Measurements from ENCODE around the gene MLST8.

MLST8 gene

DNA sequence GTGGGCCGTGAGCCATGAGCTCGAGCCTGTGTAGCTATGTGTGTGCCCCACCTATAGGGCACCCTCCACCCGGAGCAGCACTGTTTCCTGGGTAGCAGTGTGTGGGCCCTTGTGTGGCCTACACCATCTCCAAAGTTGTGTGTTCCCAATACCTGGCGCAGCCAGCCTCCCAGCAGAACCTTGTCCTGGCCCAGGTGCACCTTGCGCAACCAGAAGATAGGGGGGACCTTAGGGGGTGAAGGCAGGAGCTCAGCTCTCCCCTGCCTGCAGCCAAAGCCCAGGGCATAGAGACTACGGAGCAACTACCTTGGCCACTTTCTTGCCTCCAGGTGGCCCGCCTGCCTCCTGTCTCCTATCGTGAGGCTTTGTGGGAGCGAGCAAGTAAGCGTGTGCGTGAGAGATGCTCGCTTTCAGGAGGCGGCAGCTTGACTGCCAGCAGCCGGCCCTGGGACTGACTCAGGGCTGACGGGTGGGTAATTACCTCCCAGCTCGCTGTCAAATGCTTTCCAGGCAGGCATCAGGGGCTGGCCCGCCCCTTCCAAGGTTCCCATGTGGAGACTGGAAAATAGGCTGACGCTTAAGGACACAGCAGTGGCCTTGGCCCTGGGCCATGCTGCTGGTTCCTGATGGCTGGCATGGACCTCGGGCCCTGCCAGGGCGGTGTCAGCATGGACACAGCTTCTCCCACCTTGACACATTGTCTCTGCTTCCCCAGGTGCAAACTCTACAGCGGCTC is 30.7 kb upstream of the MLST8 start:
- no peaks in the 10 kb centered on the region for H3K4me1 ChIP-seq (ENCODE audit: insufficient read depth, low read length)
- H3K4me3 ChIP-seq (ENCODE audit: low read length), result no peak overlapping the region
- H3K9ac ChIP-seq (ENCODE audit: low read depth, low read length), result no peak overlapping the region
- no peaks in the 10 kb centered on the region for H3K9me3 ChIP-seq (ENCODE audit: insufficient read depth, low read depth, low read length)
- peaks cover 43% of the 10 kb centered on the region for H3K36me3 ChIP-seq (ENCODE audit: insufficient read depth, low read depth, low read length)
- H3K27ac ChIP-seq (ENCODE audit: low read length), result no peak overlapping the region
- H3K27me3 ChIP-seq (ENCODE audit: insufficient read depth, low read length), result no peaks in the 10 kb centered on the region

DNA sequence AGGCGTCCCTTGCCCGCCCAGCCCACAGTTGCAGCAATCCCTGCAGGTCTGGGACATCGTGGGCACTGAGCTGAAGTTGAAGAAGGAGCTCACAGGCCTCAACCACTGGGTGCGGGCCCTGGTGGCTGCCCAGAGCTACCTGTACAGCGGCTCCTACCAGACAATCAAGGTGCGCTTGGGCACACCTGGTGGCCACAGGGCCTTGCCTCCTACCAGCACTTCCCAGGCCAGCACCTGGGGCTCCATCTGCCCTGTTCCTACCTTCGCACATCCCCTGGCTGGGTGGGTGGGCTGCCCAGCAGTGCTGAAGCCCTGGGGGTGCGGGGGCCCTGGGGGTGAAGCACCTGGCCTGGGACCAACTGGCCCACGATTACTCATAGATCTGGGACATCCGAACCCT is 29.8 kb upstream of the MLST8 start:
- Histone ChIP-seq H3K9me3 (ENCODE audit: insufficient read depth, low read depth, low read length) (no peaks in the 10 kb centered on the region), H3K4me1 (ENCODE audit: insufficient read depth, low read length) (no peaks in the 10 kb centered on the region), H3K9ac (ENCODE audit: low read depth, low read length) (no peak overlapping the region), H3K4me3 (ENCODE audit: low read length) (no peak overlapping the region), H3K27me3 (ENCODE audit: insufficient read depth, low read length) (no peaks in the 10 kb centered on the region), H3K27ac (ENCODE audit: low read length) (no peak overlapping the region), H3K36me3 (ENCODE audit: insufficient read depth, low read depth, low read length) (peaks cover 43% of the 10 kb centered on the region)

DNA sequence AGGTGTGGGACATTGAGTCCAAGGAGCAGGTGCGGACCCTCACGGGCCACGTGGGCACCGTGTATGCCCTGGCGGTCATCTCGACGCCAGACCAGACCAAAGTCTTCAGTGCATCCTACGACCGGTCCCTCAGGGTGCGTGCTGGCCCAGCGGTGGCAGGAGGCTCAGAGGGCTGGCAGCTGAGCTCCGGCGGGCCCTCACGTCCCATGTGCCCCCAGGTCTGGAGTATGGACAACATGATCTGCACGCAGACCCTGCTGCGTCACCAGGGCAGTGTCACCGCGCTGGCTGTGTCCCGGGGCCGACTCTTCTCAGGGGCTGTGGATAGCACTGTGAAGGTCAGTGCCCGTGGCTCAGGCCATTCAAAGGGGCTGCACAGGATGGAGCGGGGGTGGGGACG is 29.2 kb upstream of the MLST8 start:
- Histone ChIP-seq H3K27me3 (ENCODE audit: insufficient read depth, low read length) (no peaks in the 10 kb centered on the region), H3K36me3 (ENCODE audit: insufficient read depth, low read depth, low read length) (peaks cover 43% of the 10 kb centered on the region)

DNA sequence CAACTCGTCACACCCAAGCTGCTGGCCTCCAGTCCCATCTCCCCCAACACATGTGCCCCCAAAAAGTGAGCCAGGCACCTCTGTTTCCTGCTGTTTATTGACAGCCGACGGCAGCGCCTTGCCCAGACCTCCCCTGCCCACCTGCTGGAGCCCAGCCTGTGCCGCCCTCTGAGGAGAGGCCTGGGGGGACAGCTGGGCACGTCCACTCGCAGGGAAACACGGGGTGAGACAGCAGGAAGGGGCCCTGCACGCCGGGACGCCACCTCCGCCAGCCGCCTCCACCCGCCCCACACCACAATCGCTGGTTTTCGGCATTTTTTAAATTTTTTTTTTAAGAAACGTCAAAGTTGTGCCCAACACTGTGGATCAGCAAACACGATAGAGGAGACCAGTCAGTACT is 28.2 kb upstream of the MLST8 start:
- Histone ChIP-seq H3K9me3 (ENCODE audit: insufficient read depth, low read depth, low read length) (no peaks in the 10 kb centered on the region), H3K4me1 (ENCODE audit: insufficient read depth, low read length) (no peaks in the 10 kb centered on the region), H3K27ac (ENCODE audit: low read length) (no peak overlapping the region), H3K27me3 (ENCODE audit: insufficient read depth, low read length) (no peaks in the 10 kb centered on the region), H3K4me3 (ENCODE audit: low read length) (no peak overlapping the region), H3K36me3 (ENCODE audit: insufficient read depth, low read depth, low read length) (peaks cover 36% of the 10 kb centered on the region), H3K9ac (ENCODE audit: low read depth, low read length) (no peak overlapping the region)

More for the DNA sequence above, 29.2 kb upstream of the MLST8 start:
- H3K9me3 ChIP-seq (ENCODE audit: insufficient read depth, low read depth, low read length), result no peaks in the 10 kb centered on the region
- no peak overlapping the region for H3K27ac ChIP-seq (ENCODE audit: low read length)
- H3K4me1 ChIP-seq (ENCODE audit: insufficient read depth, low read length), result no peaks in the 10 kb centered on the region
- H3K9ac ChIP-seq (ENCODE audit: low read depth, low read length), result no peak overlapping the region
- no peak overlapping the region for H3K4me3 ChIP-seq (ENCODE audit: low read length)

DNA sequence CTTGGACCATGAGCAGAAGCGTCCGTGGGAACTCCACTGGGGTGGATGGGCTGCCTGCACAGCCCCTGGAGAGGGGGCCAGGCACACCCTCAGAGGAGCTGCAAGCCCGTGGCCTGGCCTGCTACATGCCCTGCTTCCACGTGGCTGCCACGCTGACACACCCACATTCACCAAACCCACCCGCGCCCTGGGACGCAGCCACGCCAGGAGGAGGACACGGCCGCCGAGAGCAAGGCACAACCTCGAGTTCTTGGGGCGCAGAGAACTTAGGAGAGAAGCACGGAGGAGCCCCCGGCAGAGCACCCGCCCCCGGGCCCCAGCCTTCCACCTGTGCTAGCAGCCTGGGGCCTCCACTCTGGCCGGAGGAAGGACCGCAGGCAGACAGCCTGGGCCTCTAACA is 27.7 kb upstream of the MLST8 start:
- Histone ChIP-seq H3K4me3 (ENCODE audit: low read length) (no peak overlapping the region), H3K4me1 (ENCODE audit: insufficient read depth, low read length) (no peaks in the 10 kb centered on the region), H3K36me3 (ENCODE audit: insufficient read depth, low read depth, low read length) (peaks cover 34% of the 10 kb centered on the region), H3K27ac (ENCODE audit: low read length) (no peak overlapping the region), H3K9me3 (ENCODE audit: insufficient read depth, low read depth, low read length) (no peaks in the 10 kb centered on the region), H3K9ac (ENCODE audit: low read depth, low read length) (no peak overlapping the region), H3K27me3 (ENCODE audit: insufficient read depth, low read length) (no peaks in the 10 kb centered on the region)

DNA sequence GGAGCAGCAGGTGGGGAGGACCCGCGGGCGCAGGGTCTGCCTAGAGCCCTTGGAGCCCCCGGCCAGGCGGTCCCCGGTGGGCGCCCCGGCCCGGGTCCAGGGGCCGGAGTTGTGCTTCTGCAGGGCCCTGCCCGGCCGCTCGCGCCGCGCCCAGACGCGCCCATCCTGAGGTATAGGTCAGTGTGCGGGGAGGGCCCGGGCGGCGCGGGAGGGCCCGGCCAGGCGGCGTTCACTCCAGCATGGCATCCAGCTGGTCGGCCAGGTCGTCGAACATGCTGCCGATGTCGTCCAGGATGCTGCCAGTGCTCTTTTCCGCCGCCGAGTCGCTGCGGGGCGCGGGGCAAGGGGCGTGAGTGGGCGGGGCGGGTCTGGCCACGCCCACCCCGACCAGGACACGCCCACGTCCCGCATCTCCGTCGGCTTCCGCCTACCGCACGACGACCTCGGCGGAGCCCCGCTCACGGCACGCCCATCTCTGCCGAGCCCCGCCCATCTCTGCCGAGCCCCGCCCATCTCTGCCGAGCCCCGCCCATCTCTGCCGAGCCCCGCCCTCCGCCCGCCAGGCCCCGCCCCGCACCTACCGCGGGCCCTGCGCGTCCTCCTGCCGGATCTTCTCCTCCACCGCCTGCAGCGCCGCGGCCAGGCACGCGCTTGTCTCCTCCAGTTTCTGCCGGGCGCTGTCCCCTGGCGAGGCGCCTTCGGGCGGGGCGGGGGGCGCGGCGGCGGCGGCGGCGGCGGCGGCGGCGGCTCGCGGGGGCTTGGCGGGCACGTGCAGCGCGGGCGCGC is 26.7 kb upstream of the MLST8 start:
- H3K9ac ChIP-seq (ENCODE audit: low read depth, low read length), result no peak overlapping the region
- H3K4me1 ChIP-seq (ENCODE audit: insufficient read depth, low read length), result no peaks in the 10 kb centered on the region
- H3K4me3 ChIP-seq (ENCODE audit: low read length), result no peak overlapping the region
- peaks cover 27% of the 10 kb centered on the region for H3K36me3 ChIP-seq (ENCODE audit: insufficient read depth, low read depth, low read length)
- no peaks in the 10 kb centered on the region for H3K9me3 ChIP-seq (ENCODE audit: insufficient read depth, low read depth, low read length)
- no peak overlapping the region for H3K27ac ChIP-seq (ENCODE audit: low read length)
- no peaks in the 10 kb centered on the region for H3K27me3 ChIP-seq (ENCODE audit: insufficient read depth, low read length)

DNA sequence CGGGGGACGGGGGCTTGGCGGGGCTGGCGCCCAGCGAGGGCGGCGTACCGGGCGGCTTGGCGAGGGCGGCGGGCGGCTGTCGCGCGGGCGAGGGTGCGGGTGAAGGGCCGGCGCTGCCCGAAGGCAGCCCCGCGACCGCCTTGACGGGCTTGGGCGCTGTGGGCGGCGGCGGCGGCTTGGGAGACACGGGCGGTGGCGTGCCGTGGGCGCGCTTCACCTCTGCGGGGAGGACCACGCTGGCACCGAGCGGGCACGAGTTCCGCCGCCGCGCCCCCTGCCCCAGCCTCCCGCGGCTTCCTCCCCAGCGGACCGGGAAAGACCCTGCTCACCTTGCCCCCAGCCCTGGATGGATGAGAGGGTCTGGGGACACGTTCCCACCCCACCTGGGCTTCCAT is 26.1 kb upstream of the MLST8 start:
- Histone ChIP-seq H3K4me1 (ENCODE audit: insufficient read depth, low read length) (no peaks in the 10 kb centered on the region), H3K9ac (ENCODE audit: low read depth, low read length) (no peak overlapping the region), H3K9me3 (ENCODE audit: insufficient read depth, low read depth, low read length) (no peaks in the 10 kb centered on the region), H3K4me3 (ENCODE audit: low read length) (no peak overlapping the region), H3K36me3 (ENCODE audit: insufficient read depth, low read depth, low read length) (peaks cover 23% of the 10 kb centered on the region), H3K27ac (ENCODE audit: low read length) (no peak overlapping the region), H3K27me3 (ENCODE audit: insufficient read depth, low read length) (no peaks in the 10 kb centered on the region)

DNA sequence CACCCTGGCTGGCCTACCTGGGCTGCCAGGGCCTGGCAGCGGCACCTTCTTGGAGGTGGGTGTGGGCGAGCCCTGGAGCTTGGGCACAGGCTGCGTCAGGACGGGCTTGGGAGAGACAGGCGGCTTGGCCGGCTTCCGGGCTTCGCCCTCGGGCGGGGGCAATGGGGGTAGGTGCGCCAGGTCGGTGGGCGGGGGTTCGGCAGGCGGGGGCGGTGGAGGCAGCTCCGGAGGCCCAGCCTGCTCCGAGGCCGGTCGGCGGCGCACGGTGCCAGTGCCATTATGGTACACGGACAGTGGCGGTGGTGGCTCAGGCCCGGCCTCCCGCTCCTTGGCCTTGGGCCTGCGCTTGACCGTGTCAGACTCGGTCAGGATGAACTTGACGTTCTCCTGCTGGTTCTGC is 25.7 kb upstream of the MLST8 start:
- Histone ChIP-seq H3K9ac (ENCODE audit: low read depth, low read length) (no peak overlapping the region), H3K4me1 (ENCODE audit: insufficient read depth, low read length) (no peaks in the 10 kb centered on the region), H3K36me3 (ENCODE audit: insufficient read depth, low read depth, low read length) (peaks cover 18% of the 10 kb centered on the region), H3K27me3 (ENCODE audit: insufficient read depth, low read length) (no peaks in the 10 kb centered on the region), H3K27ac (ENCODE audit: low read length) (no peak overlapping the region), H3K9me3 (ENCODE audit: insufficient read depth, low read depth, low read length) (no peaks in the 10 kb centered on the region), H3K4me3 (ENCODE audit: low read length) (no peak overlapping the region)

DNA sequence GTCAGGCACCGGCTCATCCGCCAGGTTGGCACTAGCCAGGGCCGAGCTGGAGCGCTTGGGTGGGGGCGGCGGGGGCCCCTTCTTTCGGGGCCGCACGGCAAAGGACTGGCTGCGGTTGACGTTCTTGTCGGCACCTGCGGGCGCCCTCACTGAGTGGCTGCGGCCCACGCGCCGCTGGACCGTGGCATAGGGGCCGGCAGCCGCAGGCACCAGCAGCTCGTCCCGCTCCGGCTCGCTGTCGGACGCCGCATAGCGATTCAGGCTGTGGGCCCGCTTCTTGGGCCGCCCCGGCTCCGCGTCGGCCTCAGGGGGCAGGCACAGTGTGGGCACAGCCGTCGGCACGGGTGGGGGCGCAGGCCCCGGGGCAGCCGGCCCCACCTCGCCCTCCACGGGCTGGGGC is 24.8 kb upstream of the MLST8 start:
- no peaks in the 10 kb centered on the region for H3K27me3 ChIP-seq (ENCODE audit: insufficient read depth, low read length)
- H3K27ac ChIP-seq (ENCODE audit: low read length), result no peak overlapping the region
- no peak overlapping the region for H3K4me3 ChIP-seq (ENCODE audit: low read length)
- H3K9ac ChIP-seq (ENCODE audit: low read depth, low read length), result no peak overlapping the region
- no peaks in the 10 kb centered on the region for H3K4me1 ChIP-seq (ENCODE audit: insufficient read depth, low read length)
- peaks cover 9% of the 10 kb centered on the region for H3K36me3 ChIP-seq (ENCODE audit: insufficient read depth, low read depth, low read length)
- no peaks in the 10 kb centered on the region for H3K9me3 ChIP-seq (ENCODE audit: insufficient read depth, low read depth, low read length)

DNA sequence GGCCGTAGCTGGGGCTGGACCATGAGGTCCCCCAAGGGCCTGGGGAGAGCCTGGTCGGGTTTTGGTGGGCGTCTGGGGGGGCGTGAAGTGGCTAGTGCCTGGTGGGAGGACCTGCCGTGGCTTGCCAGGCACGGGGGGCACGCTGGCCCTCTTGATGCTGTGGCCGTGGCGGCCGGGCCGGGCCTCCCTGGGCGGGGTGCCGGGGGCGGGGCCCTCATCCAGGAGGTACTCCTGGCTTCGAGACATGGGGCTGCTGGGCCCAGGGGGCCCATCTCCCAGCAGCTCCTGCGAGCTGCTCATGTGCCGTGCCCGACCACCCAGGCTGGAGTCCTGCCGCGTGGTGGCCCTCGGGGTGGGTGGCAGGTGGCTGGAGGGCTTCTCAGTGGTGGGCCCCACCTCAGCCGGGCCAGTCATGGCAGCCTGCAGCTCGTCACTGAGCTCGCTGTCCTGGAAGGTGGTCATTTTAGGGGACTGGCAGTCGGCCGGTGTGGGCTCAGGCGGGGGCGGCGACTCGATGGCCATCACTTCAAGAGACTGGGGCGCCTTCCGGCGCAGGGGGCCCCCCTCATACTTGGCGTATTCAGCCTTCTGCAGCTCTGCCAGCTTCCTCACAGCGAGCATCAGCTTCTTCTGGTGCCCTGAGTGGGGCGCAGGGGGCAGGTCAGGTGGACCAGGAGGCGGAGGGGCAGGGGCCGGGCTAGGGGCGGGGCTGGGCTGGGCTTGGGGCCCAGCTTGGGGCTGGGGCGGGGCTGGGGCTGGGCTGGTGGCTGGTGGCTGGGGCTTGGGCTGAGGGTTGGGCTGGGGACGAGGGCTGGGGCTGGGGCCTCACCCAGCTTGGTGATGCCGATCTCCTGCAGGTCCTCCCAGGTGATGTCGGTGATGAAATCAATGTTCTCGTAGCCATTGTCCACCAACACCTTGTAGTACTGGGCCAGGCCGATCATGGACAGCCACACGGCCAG is 24.0 kb upstream of the MLST8 start:
- Histone ChIP-seq H3K9me3 (ENCODE audit: insufficient read depth, low read depth, low read length) (no peaks in the 10 kb centered on the region), H3K9ac (ENCODE audit: low read depth, low read length) (no peak overlapping the region), H3K36me3 (ENCODE audit: insufficient read depth, low read depth, low read length) (peaks cover 1% of the 10 kb centered on the region; the same call in 1 of the 2 replicates), H3K27me3 (ENCODE audit: insufficient read depth, low read length) (no peaks in the 10 kb centered on the region), H3K27ac (ENCODE audit: low read length) (no peak overlapping the region), H3K4me1 (ENCODE audit: insufficient read depth, low read length) (no peaks in the 10 kb centered on the region), H3K4me3 (ENCODE audit: low read length) (no peak overlapping the region)

DNA sequence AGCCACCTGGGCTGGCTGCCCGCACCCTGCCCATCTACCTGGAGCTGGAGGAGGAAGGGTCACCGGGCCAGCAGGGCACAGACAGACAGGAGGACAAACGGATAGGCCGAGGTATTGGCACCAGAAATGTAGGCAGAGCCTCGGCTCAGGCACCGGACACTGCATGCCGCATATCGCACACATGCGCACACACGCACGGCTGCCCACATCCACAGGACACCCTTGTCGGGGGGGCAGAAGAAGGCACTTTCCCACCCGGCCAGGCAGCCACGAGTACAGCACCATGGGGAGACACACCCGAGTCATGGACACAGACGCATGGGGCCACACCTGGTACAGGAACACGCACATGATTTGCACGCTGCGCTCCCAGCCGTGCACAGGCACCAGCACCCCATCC is 23.3 kb upstream of the MLST8 start:
- H3K4me3 ChIP-seq (ENCODE audit: low read length), result no peak overlapping the region
- H3K9ac ChIP-seq (ENCODE audit: low read depth, low read length), result no peak overlapping the region
- H3K36me3 ChIP-seq (ENCODE audit: insufficient read depth, low read depth, low read length), result no peaks in the 10 kb centered on the region
- no peaks in the 10 kb centered on the region for H3K4me1 ChIP-seq (ENCODE audit: insufficient read depth, low read length)
- no peaks in the 10 kb centered on the region for H3K27me3 ChIP-seq (ENCODE audit: insufficient read depth, low read length)
- H3K9me3 ChIP-seq (ENCODE audit: insufficient read depth, low read depth, low read length), result no peaks in the 10 kb centered on the region
- H3K27ac ChIP-seq (ENCODE audit: low read length), result no peak overlapping the region
